HG02759 (cell line): ENCODE data around the gene HTR7.
"Not testable (repeated sequence)": the region's sequence is repeated elsewhere in the genome, so short reads cannot be mapped to it uniquely, and the experiment has no call there.

ENCODE experiments used
- ATAC-seq: cut with Tn5 transposase; IDR thresholded peaks from one replicate; pipeline ENCODE4 v1.9.1; 2021; ENCODE audit warnings: mild to moderate bottlenecking, moderate library complexity; ENCODE audit not compliant: unreplicated experiment

Gene HTR7

GRCh38 chr10:90859321-90859751, 1.5 kb upstream of the HTR7 start:
- ATAC-seq: no peak

GRCh38 chr10:90858461-90858968, 676 bp upstream of the HTR7 start:
- no peak for ATAC-seq

- no peak for ATAC-seq
Observed at GRCh38 chr10:90856964-90857634, 740 bp downstream of the HTR7 start.

GRCh38 chr10:90856261-90856660, 1.6 kb downstream of the HTR7 start:
- no peak for ATAC-seq

- no peak for ATAC-seq
Observed at GRCh38 chr10:90855126-90855525, 2.7 kb downstream of the HTR7 start.

- ATAC-seq: no peak
Observed at GRCh38 chr10:90849956-90850749, 7.7 kb downstream of the HTR7 start.

- ATAC-seq: no peak
Observed at GRCh38 chr10:90847436-90847835, 10.4 kb downstream of the HTR7 start.

- ATAC-seq: no peak
Observed at GRCh38 chr10:90846746-90847145, 11.1 kb downstream of the HTR7 start.

- ATAC-seq: no peak
Observed at GRCh38 chr10:90845726-90846125, 12.1 kb downstream of the HTR7 start.

- ATAC-seq: no peak
Observed at GRCh38 chr10:90842725-90843124, 15.1 kb downstream of the HTR7 start.

- no peak for ATAC-seq
Observed at GRCh38 chr10:90837486-90837885, 20.4 kb downstream of the HTR7 start.

- no peak for ATAC-seq
Observed at GRCh38 chr10:90834326-90834725, 23.5 kb downstream of the HTR7 start.

- no peak for ATAC-seq
Observed at GRCh38 chr10:90832111-90832510, 25.7 kb downstream of the HTR7 start.

GRCh38 chr10:90822508-90822907, 35.3 kb downstream of the HTR7 start:
- no peak for ATAC-seq

GRCh38 chr10:90821864-90822263, 36.0 kb downstream of the HTR7 start:
- not testable (repeated sequence) for ATAC-seq

GRCh38 chr10:90819911-90820310, 37.9 kb downstream of the HTR7 start:
- ATAC-seq: no peak

GRCh38 chr10:90818736-90819135, 39.1 kb downstream of the HTR7 start:
- ATAC-seq: no peak

- no peak for ATAC-seq
Observed at GRCh38 chr10:90817128-90817889, 40.5 kb downstream of the HTR7 start.

- no peak for ATAC-seq
Observed at GRCh38 chr10:90816466-90816865, 41.4 kb downstream of the HTR7 start.

GRCh38 chr10:90813594-90814365, 44.1 kb downstream of the HTR7 start:
- no peak for ATAC-seq

GRCh38 chr10:90807106-90807505, 50.7 kb downstream of the HTR7 start:
- not testable (repeated sequence) for ATAC-seq
